HG02885 (cell line): ENCODE measurements around the gene UGT2B7.

Source experiments
- ATAC-seq: cut with Tn5 transposase; IDR thresholded peaks from one replicate; pipeline ENCODE4 v1.9.1; 2021; ENCODE audit warnings: mild to moderate bottlenecking; ENCODE audit not compliant: unreplicated experiment, poor library complexity

The UGT2B7 gene

DNA sequence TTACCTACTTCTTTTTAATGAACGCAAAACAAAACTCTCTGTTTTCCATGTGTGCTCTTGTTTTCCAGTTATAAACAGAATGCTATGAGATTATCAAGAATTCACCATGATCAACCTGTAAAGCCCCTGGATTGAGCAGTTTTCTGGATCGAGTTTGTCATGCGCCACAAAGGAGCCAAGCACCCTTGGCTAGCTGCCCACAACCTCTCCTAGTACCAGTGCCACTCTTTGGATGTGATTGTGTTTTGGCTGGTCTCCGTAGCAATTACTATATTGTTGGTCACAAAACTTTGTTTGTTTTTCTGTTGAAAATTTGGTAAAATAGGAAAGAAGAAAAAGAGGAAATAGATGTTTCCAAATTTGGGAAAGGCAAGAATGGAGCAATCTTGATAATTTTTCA lies 51.1 kb downstream of the UGT2B7 start:
- ATAC-seq = no peak

DNA sequence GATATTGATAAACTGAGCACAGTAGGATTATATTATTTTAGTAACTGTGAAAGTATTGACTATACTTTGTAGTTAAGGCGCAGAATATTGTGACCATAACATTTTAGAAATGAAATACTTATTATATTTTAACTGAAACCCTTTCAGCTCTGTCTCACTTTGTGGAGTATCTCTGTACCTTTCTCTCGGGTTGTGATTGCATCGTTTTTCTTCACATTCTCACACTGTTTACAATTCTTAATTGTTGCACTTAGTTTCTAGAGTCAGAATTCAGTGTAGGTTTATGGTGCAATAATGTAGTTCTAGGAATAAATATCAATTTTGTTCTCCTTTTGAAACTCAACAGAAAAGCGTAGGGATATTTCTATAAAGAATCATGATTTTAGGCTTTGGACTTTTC lies 57.7 kb downstream of the UGT2B7 start:
- no peak for ATAC-seq

DNA sequence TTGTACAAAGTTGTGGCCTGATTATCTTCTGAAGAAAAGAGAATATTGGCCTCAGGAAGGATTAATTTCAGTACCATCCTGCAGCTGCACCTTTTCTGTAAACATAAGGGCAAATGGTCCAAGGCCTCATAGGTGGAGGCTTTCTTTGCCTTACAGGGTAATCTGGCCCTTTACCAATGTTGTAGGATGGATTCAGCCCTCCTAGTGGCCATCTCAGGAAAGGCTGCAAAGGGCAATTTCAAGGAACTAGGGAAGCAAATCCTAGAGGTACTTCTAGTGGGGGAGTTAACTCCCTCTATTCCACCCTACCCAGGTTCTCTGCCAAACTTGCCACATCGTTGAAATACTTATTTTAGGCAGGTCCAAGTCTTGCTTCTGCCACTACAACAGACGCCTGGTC lies 60.6 kb downstream of the UGT2B7 start:
- ATAC-seq = peak; percentile 65
